Fibroblast of mammary gland (primary cell): ENCODE results near the gene CCDC71.

Experiments
- DNase-seq: peaks from one replicate; pipeline ENCODE4 v3.0.0-alpha.2; 2010; ENCODE audit warnings: low read depth
- H3K4me3 ChIP-seq: 2 replicates; pipeline ENCODE4 v1.5.1; 2011; ENCODE audit warnings: low read depth, mild to moderate bottlenecking, low read length, moderate library complexity; ENCODE audit not compliant: control insufficient read depth
- CTCF ChIP-seq: conservative IDR thresholded peaks from 2 replicates; pipeline ENCODE4 v1.5.1; 2011; ENCODE audit warnings: low read depth, low read length, inconsistent platforms; ENCODE audit not compliant: control insufficient read depth, insufficient read depth

CCDC71 gene

GRCh38 chr3:49132437-49133225 lies 33.5 kb downstream of the CCDC71 start, which contains the start of gene LAMB2:
Gene LAMB2, minus strand, starts transcription at chr3:49133050. Its CDS starts 183 bp downstream, at chr3:49132867.
- peak within 1 kb of the TSS; percentile 88 for H3K4me3 ChIP-seq
- TF ChIP-seq CTCF = no peak
- peak; percentile 68 for DNase-seq

GRCh38 chr3:49132073-49132436 lies 34.1 kb downstream of the CCDC71 start:
- peak overlapping the region; percentile 88 for H3K4me3 ChIP-seq
- DNase-seq = no peak
- no peak for TF ChIP-seq CTCF

- TF ChIP-seq CTCF = no peak
- no peak for DNase-seq
- peak overlapping the region; percentile 88 for H3K4me3 ChIP-seq
Observed at GRCh38 chr3:49131576-49131975, 34.6 kb downstream of the CCDC71 start.

- no peak overlapping the region for H3K4me3 ChIP-seq
- TF ChIP-seq CTCF = no peak
- DNase-seq = no peak
Observed at GRCh38 chr3:49131040-49131439, 35.1 kb downstream of the CCDC71 start.

- peak; percentile 12 for TF ChIP-seq CTCF
- DNase-seq = peak; percentile 26
- no peak overlapping the region for H3K4me3 ChIP-seq
Observed at GRCh38 chr3:49124991-49125670, 41.0 kb downstream of the CCDC71 start.

- H3K4me3 ChIP-seq = no peak overlapping the region
- no peak for TF ChIP-seq CTCF
- DNase-seq = no peak
Observed at GRCh38 chr3:49124203-49124602, 41.9 kb downstream of the CCDC71 start.
